Peyer's patch (tissue), 4 donors: Measurements from ENCODE around the gene NECAB3.

Experiments
- POLR2A ChIP-seq, 2 donors: fragments of 450-650 bp; IDR thresholded peaks; one replicate each; pipeline ENCODE4 v1.5.1; 2017; ENCODE audit warnings: antibody characterized with exemption in 2 of 2, mild to moderate bottlenecking in 2 of 2, moderate library complexity in 2 of 2
- TF ChIP-seq, protein P1 (sequence below), 6 experiments: fragments of 450-650 bp in 4 of 6; fragments of 200-600 bp in 2 of 6; sonication (generic) in 1 of 6; IDR thresholded peaks; one replicate each; pipeline ENCODE4 v1.5.1; 2017 to 2019; ENCODE audit warnings: antibody characterized with exemption in 6 of 6, mild to moderate bottlenecking in 3 of 6, moderate library complexity in 1 of 6

DNA sequence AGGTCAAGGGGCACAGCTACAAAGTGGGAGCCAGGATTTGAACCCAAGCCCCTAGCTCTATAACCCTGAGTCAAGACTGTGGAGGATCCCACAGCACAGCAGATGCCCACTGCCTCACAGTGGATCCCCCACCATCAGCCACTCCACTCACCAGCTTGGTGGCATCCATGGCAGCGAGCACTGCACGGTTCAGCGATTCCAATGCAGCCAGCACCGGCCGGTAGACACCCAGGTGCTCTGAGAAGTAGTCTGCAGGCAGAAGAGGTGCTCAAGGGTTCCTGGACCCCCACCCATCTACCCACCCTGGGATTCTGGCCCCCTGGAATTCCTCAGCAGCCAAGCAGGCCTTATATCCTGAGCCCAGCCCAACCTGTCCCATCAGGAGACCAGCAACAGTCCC, 5.0 kb downstream of the NECAB3 start:
- TF ChIP-seq, protein P1, sequence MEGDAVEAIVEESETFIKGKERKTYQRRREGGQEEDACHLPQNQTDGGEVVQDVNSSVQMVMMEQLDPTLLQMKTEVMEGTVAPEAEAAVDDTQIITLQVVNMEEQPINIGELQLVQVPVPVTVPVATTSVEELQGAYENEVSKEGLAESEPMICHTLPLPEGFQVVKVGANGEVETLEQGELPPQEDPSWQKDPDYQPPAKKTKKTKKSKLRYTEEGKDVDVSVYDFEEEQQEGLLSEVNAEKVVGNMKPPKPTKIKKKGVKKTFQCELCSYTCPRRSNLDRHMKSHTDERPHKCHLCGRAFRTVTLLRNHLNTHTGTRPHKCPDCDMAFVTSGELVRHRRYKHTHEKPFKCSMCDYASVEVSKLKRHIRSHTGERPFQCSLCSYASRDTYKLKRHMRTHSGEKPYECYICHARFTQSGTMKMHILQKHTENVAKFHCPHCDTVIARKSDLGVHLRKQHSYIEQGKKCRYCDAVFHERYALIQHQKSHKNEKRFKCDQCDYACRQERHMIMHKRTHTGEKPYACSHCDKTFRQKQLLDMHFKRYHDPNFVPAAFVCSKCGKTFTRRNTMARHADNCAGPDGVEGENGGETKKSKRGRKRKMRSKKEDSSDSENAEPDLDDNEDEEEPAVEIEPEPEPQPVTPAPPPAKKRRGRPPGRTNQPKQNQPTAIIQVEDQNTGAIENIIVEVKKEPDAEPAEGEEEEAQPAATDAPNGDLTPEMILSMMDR (IDR thresholded peaks at IDR 0.05), result no peak
- no peak for TF ChIP-seq POLR2A (IDR thresholded peaks at IDR 0.05)
